Measurements from ENCODE around the gene C17orf75. TPM values are rescaled to one million over a fixed set of nuclear protein-coding genes. Genes with fewer than 3 reads are reported as not detected.

C17orf75 gene
- total RNA-seq, 1 donor from 2014 or later: 21.0 TPM

DNA sequence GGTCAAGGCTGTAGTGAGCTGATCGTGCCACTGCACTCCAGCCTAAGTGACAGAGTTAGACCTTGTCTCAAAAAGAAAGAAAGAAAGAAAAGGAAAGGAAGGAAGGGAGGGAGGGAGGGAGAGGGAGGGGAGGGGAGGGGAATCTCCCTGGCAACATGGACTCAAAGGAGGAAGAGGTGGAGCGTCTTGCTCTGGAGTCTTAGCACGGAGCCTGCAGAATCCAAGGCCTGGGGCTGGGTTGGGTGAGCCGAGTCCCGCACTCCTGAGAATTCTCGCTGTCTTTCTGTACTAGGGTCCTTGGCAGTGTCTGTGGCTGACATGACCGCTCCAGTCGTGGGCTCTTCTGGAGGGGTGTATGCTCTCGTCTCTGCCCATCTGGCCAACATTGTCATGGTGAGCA is 36.9 kb downstream of the C17orf75 start:
- no peak for DNase-seq (ENCODE audit: low read depth)

DNA sequence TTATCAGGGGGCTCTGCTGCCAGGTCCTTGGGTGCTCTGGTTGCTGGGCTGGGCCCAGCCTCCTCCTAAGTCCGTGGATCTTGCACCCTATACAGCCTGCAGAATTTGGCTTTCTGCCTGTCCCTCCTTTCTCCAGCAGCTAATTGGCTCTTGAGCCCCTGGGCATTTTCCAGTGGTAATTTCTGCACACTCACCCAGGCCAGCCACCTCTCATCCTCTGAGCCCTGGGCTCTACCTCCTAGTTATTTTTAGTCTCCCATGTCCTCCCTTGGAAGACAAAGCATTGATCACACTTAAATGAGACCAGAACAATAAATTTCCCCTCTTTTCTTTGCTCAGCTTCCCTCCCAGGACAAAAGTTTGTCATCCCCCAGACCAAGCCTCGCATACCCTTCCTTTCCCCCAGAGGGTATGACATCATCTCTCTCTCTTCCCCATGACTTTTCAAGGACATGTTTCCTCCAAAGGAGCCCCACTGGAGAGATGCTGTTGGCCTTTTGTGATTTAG is 38.1 kb downstream of the C17orf75 start:
- DNase-seq (ENCODE audit: low read depth): no peak

DNA sequence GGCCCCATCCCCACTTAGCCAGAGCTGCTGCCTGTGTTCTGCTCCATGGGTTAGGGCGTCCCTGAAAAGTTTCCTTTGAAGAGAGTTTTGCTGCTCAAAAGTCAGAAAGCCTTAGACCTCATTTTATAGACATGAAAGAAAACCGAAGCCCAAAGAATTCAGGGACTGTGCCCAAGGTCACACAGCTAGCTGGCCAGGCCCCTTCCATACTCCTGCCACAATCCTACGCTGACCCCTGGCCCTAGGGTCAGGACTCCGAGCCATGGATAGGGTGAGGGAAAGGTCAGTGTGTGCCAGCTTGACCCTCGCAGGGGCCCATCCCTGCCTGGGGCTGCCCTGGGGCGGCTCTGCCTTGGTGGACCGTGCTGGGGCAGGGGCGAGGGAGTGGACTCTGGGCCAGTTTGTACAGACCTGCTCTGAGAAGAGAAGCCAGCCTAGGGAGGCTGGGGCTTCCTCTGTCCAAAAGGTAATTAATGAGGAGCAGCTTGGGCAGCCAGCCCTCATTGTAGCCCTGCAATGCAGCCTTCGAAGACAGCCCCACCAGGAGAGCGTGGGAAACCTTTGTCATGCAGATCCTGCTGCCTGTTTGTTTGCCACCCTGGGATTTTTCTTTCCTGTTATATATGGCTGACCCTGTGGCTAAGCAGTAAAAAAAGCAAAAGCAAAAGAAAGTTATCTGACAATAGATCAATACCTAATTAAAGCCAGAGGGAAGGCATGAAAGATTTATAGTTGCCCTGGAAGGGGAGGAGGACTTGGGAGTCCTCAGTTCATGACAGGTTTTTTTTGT is 38.9 kb downstream of the C17orf75 start:
- no peak for DNase-seq (ENCODE audit: low read depth)

GRCh38 chr17:32302037-32302436 is 39.9 kb downstream of the C17orf75 start:
- no peak for DNase-seq (ENCODE audit: low read depth)

DNA sequence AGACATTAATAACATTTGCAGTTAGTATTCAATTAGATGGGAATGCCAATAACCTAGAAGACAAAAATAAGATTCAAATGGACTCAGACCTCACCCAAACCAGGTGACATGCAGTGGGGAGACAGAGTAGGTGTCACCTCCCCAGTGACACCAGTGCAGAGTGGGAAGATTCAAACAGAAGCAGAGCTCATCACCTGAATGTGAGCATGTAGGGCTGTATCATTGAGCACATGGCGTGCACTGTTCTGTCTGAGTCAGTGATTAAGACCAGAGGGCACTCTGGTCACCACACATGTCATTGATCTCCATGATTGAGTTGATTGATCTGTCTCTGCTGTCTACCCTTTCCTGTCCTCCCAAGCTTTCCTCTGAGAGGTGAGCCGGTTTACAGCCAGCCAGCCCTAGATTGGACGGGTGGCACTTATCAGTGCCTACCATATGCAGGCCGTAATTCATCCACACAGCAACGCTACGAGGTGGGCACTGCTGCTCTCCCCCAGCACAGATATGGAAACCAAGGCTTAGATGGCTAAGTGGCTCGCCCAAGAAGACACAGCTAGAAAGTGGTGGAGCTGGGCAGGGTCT is 42.3 kb downstream of the C17orf75 start:
- DNase-seq (ENCODE audit: low read depth): no peak

- DNase-seq (ENCODE audit: low read depth): no peak
Observed at GRCh38 chr17:32298721-32299579, 43.0 kb downstream of the C17orf75 start.

- DNase-seq (ENCODE audit: low read depth): no peak
Observed at GRCh38 chr17:32298298-32298697, 43.7 kb downstream of the C17orf75 start.

DNA sequence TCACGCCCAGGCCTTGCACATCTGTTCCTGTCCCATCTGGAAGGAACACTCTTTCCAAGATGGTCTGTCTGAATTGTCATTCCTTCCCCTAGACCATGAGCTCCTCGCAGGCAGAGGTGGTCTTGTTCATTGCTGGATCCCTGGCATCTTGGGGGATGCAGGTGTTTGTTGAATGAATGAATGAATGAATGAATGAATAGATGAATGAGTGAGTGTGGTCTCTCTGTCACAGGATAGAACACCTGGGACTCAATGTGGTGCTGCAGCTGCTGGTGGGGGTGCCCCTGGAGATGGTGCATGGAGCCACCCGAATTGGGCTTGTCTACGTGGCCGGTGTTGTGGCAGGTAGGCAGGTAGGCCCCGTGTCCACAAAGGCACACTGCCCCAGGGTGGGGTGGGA is 44.1 kb downstream of the C17orf75 start:
- no peak for DNase-seq (ENCODE audit: low read depth)

GRCh38 chr17:32297424-32297823 is 44.5 kb downstream of the C17orf75 start:
- DNase-seq (ENCODE audit: low read depth): no peak

DNA sequence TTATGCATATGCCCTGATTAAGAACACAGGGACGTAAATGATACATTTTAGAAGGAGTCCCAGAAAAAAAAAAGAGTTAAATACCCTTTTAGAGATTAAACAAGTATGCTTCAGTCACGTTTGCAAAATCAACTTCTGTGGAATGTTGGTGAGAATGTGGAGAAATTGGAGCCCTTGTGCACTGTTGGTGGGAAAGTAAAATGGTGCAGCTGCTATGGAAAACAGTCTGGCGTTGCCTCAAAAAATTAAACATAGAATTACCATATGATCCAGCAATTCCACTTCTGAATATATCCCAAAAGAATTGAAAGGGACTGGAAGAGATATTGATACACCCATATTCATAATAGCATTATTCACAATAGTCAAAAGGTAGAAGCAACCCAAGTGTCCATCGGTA is 49.9 kb downstream of the C17orf75 start:
- DNase-seq (ENCODE audit: low read depth): no peak

DNA sequence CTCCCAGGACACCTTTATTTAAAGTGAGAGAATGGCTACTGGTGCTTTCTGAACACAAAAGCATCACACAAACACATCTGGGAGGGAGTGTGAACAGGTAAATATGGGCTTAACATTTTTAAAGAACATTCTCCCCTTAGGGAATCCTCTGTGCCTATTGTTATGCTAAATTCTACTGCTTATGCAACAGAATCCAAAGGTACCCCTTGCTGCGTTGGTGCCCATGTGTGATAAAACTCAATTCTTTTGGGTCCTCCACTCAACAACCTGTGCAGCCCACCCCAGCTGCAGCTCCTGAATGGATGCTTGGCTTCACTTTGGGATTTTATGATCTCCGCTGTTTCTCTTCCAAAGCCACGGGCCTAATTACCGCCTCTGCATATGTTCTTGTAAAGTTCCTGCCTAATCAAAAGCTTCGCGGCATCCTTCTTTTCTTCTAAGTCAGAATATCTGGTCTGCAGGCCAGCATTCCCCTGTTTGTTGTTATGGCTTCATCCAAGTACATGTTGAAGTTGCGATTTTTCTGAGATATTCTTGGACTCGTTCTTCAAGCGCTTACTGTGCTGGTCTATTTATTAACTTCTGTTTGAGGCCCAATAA is 52.4 kb downstream of the C17orf75 start:
- DNase-seq (ENCODE audit: low read depth): no peak

GRCh38 chr17:32288615-32289014 is 53.4 kb downstream of the C17orf75 start:
- DNase-seq (ENCODE audit: low read depth): no peak

- no peak for DNase-seq (ENCODE audit: low read depth)
Observed at GRCh38 chr17:32287804-32288511, 54.0 kb downstream of the C17orf75 start.

GRCh38 chr17:32286518-32286900 is 55.5 kb downstream of the C17orf75 start:
- DNase-seq (ENCODE audit: low read depth): no peak

- DNase-seq (ENCODE audit: low read depth): peak; percentile 13
Observed at GRCh38 chr17:32285746-32286517, 56.0 kb downstream of the C17orf75 start.

- DNase-seq (ENCODE audit: low read depth): no peak
Observed at GRCh38 chr17:32285306-32285705, 56.7 kb downstream of the C17orf75 start.

- peak; percentile 5 for DNase-seq (ENCODE audit: low read depth)
Observed at GRCh38 chr17:32283745-32284201, 58.2 kb downstream of the C17orf75 start.

DNA sequence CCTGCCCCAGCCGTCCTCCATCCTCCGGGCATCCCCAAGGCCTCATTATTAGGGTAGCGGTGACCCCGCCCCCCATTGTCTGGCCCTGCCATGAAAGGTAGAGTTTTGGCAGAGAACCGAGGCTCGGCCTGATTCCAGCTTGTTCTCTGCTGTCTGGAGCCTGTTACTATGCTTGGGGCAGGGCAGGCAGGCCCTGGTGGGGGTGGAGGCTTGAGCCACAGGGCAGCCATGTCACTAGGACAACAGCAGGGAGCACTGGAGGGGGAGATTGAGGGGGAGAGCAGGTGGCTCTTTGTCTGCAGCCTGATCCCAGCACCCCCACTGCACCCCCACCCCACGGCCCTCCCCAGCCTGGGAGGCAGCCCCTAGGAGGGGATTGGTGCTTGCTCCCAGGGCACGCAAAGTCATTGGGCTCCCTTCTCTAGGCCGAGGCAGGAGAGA is 60.9 kb downstream of the C17orf75 start:
- DNase-seq (ENCODE audit: low read depth): no peak

- no peak for DNase-seq (ENCODE audit: low read depth)
Observed at GRCh38 chr17:32279891-32280716, 61.9 kb downstream of the C17orf75 start.

DNA sequence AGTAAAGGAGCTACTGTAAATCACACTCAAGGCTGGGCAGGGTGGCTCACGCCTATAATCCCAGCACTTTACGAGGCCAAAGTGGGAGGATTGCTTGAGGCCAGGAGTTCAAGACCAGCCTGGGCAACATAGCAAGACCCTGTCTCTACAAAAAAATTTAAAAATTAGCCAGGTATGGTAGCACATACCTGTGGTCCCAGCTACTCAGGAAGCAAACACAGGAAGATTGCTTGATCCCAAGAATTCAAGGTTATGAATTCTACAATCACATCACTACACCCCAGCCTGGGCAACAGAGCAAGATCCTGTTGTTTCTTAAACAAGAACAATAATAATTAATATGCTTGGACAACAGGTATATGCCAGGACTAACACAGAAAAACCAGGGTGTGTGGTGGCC is 63.2 kb downstream of the C17orf75 start:
- no peak for DNase-seq (ENCODE audit: low read depth)

Data from renal cortical epithelial cell (primary cell).